HG02981 (cell line): ENCODE measurements around the gene ZNF423.
"Not testable (repeated sequence)": the region's sequence is repeated elsewhere in the genome, so short reads cannot be mapped to it uniquely, and the experiment has no call there.

Source experiments
- ATAC-seq: cut with Tn5 transposase; IDR thresholded peaks from one replicate; pipeline ENCODE4 v1.9.1; 2021; ENCODE audit warnings: mild to moderate bottlenecking, moderate library complexity; ENCODE audit not compliant: unreplicated experiment

ZNF423 gene

DNA sequence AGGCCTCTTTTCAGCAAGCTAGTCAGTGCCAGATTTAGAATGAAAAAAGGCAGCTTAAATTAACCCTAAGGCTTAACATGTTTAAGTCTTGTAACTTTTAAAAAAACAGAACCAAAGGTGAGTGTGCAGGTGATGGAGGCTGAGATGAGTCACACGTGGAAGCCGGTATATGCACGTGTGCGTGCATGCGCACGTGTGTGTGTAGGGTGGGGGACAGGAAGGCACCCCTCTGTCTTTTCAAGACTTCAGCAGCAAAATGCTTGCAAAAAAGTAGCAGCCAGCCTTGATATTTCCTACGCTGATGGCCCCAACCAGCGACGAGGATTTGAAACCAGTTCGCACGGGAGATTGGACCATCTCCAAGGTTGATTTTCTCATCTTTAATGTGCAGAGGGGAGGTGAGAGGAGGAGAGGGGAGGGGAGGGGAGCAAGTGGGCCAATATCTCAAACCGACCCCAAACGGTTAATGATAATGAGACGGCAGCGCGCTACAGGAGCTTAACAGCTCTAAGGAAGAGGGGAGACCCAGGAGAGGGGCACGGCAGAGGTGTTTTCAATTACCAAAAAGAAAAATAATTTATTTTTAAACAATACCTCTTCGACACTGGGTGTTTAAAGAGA lies 154.7 kb downstream of the ZNF423 start:
- ATAC-seq: no peak

DNA sequence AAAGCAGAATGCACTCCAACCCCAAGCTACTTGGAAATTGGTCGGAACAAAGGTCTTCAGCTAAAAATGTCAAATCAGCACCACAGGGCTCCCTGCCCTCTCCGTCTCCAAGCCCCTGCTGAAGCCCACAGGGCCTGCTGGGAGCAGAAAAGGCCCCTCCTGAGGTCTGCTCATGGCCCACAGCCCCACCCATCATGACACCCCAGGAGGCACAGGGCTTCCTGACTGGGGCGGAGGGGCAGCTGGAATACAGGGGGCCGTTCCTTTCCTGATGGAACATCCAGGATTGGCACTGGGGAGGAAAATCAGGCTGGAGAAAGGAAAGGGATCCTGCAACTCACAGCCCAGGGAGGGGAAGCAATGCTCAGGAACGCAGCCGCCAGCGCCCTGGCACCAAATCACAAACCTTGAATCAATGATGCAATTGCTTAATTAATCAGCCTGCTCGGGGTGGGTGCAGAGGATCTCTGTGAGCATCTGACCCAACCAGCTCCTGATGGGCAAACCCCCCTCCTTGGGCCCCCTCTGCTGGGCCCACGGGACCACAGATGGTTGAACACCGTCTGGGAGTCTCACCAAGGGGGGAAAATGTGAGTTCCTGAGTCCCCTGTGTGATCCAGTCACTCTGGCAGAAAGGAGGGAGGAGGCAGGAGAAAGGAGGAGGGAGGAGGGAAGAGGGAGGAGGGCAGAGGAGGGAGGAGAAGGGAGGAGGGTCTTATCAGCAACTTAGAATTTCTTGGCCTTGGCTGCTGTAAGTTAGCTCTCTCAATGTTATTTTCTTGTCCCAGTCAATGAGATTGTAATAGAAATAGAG lies 155.5 kb downstream of the ZNF423 start:
- no peak for ATAC-seq

DNA sequence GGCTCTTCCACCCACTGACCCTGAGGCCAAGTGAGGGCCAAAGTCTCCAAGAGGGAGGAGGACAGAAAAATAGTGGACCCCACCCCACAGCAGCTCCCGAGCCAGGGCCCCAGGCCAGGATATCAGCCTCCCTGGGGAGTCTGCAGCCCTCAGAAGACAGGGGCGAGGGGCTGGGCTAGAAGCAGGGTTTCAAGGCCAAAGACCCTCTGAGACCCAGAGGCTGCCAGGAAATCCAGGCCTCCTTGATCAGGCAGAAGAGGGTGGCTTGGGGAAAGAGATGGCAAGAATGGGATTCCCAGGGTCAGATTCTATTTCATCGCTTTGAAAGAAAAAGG lies 156.1 kb downstream of the ZNF423 start:
- ATAC-seq: no peak

DNA sequence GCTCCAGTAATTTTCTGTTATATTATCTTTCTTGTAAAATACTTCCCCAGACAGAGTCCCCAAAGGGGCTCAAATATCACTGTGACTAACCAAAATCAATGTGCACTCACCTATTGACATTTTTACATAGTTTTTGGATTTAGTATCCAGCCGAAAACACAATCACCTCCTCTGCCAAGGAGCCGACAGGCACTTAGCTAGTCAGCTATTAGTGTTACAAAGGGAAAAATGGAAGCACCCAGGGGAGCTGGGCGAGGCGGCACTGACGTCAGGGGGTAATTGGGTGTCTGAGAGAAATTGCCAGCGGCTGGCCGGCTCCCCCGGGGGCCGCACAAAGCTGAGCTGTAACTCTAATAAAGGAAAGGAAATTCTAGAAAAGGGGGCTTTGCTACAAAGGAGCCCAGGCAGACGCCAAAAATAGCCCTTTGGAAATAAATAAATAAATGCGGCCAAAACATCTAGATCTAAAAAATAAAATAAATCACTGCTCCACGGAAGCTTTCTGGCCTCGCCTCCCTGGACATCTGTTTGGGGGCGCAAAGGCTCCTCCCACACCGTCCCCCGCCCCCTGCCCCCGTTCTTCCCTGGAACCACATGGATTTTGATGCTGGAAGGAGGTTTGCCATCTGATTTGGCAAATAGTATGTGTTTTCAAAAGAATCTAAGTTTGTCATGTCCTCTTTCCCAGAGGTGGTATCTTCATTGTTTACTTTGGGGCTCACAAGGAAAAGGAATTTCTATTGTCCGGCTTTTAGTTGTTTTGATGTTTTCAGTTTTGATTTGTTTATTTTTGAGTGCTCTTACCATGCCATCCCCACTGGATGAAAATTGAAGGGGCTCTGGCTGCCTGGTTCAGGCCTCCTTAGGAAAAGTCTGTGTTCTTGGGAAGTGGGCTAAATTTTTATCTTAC lies 156.7 kb downstream of the ZNF423 start:
- no peak for ATAC-seq

- ATAC-seq: no peak
Observed at GRCh38 chr16:49698453-49698815, 157.5 kb downstream of the ZNF423 start.

DNA sequence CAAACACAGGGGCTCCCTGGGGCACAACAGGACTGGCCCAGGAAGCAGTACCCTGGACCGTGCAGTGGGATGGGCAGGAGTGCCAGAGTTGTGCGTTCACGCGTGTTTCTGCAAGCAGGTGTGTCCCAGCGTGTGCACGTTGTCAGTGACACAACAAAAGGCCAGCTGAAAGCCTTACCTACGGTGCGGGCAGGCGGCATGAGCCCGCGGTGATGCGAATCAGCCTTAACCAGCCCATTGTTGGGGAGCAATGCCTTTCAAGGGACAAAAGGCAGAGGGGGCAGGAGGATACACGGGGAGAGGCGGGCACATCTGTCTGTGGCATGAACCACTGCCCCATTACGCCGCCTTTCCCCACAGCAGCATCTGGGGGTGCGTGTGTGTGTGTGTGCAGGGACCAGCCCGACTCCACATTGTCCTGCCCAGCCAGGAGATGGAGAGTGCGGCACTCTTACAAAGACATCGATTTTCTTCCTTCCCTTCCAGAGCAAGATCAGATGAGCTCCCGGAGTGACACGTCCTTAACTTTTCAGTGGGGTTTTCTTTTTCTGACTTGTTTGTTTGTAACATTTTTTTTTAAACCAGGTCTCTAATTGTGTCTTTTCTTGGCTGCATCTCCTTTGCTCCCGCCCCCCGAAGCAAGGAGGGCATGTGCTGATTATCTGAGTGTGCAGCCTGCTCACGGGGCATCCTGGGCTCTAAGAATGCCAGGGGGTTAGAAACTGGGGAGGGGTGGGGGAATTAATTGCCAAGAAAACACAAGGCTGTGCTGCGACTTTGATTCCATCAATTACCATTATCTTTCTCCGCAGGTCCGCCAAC lies 158.1 kb downstream of the ZNF423 start:
- no peak for ATAC-seq

DNA sequence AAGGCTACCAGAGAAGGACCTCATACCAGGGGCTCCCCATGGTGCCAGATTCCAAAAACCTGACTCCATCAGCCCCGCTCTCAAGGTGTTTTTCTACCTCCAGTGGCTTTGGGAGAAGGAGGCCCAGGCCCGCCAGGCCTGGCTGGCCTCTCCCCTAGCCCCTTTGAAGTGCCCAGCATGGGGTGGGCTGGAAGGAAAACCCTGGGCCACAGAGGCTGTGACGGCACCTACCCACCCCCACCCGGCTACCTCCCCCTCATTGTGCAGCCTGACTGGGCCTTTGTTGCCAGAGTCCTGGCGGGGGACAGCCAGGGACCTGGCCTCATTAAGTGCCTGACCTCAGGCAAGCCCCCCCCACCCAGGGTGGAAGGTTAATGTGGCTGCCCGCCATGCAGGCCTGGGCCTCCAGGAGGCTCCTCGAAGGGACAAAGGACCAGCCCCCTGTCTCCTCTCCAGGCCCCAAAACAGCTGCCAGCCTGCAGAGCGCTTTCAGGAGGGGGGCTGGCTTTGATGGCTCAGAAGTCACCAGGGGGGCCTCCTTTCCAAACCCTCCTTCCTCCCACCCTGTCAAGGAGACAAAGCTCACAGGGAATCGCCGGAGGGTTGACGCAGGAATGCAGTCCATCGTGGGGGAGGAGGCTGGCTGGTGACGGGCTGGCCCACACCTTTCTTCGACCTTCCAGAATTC lies 159.4 kb downstream of the ZNF423 start:
- no peak for ATAC-seq

DNA sequence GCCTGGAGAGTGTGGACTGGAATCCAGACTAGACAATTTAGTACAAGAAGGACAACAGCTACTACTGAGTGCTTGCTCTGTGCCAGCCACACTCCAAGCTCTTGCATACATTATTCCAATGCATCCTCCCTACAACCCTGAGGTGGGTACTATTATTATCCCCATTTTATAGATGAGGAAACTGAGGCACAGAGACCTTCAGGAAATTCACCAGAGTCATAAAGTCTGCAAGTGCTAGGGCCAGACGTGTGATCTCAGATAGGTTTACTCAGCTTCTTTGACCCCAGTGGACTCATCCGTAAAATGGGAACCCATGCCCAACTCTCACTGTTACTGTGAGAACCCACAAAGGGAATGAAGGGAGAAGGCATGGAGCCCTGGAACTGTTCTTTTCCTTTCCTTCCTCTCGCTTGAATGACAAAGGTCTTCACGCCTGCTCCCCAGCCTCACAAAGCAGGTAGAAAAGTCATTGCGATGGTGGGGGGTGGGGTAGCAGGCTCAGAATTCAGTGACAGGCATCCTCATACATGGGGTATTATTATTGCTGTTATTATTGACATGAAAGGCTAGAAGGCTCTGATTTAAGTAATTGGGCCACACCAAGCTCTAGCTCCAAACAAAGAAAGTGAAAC lies 160.0 kb downstream of the ZNF423 start:
- ATAC-seq: no peak

GRCh38 chr16:49693445-49693844 lies 162.5 kb downstream of the ZNF423 start:
- no peak for ATAC-seq

GRCh38 chr16:49690778-49691177 lies 165.1 kb downstream of the ZNF423 start:
- ATAC-seq: no peak

GRCh38 chr16:49688036-49688697 lies 167.7 kb downstream of the ZNF423 start:
- no peak for ATAC-seq

DNA sequence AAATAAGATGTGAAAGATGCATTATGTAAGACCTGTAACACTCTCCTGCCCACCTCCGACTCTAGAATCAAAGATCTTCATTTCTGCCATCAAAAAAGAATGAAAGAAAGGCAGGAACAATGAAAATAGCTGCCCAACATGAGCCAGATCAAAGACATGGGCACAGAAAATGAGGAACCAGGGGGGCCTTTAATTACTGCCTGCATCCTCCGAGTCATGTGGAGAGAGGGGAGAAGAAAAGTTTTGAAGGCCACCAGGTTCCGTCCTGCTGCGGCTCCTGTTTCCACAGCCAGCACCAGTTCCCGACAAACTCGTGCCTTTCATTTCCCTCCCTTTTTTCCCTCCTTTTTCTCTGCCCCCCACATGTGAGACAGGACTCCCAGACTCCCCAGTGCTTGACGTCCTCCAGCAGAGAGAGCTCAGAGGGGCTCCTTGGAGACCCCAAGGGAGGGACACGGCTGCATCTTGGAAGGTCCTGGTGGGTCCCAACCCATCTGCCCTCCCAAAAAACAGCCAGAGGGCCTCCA lies 168.4 kb downstream of the ZNF423 start:
- no peak for ATAC-seq

- ATAC-seq: no peak
Observed at GRCh38 chr16:49684696-49685095, 171.2 kb downstream of the ZNF423 start.

DNA sequence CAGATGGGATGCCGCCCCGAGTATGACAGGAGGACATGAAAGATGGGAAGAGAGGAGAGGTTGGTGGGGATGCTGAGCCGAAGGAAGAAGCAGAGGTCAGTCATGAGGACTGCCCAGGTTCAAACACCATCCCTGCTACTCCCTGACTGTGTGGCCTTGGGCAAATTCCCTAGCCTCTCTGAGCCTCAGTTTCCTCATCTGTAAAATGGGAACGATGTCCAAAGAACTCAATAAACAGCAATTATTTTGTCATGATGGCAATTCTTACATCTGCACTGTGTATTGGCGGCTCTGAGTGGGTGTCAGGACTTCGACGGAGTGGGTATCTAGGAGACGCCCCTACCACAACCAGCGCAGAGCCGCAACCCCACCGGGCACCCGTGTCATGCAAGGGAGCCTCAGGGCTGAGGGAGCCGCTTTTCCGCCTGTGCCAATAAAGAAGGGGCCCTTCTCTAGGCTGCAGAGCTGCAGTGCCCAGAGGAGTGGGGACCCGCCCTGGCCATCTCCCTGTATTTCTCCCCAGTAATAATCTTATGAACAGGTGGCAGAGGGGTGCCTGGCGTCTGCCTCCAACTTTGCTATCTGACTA lies 173.2 kb downstream of the ZNF423 start:
- no peak for ATAC-seq

DNA sequence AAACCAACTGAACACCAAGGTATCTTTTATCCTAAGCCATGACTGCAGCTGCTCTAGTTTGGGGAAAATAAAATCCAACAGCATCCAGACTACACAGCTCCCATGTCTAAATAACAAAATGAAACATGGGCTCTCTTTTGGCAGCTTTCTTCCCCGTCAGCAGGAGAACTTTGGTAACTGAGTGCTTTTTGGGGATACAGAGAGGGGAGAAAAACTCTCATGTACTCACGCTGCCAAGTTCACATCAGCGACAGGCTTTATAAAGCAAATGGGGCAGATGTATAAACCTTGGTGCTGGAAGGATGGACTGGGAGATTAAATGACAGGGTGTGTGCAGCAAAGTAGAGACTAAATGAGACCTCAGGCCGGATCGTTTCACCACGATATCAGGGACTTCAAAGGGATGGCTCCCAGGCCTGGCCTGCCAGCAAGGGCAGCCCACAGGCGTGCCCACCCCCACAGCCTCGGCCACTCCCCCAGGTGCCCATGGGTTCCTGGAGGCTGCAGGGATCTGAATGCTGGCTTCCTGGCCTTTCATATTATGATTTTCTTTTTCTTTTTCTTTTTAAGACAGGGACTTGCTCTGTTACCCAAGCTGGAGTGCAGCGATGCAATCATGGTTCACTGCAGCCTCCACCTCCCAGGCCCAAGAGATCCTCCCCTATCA lies 174.6 kb downstream of the ZNF423 start:
- ATAC-seq: no peak

GRCh38 chr16:49679095-49679494 lies 176.8 kb downstream of the ZNF423 start:
- ATAC-seq: no peak

DNA sequence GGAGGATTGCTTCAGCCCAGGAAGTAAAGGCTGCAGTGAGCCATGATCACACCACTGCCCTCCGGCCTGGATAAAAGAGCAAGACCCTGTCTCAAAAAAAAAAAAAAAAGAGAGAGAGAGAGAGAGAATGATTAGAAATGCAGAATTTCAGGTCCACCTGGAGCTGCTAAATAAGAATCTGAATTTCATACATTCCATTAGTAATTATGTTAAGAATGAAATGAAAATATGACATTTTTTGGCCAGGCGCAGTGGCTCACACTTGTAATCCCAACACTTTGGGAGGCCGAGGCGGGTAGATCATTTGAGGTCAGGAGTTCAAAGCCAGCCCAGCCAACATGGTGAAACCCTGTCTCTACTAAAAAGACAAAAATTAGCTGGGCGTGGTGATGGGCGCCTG lies 178.3 kb downstream of the ZNF423 start:
- not testable (repeated sequence) for ATAC-seq

DNA sequence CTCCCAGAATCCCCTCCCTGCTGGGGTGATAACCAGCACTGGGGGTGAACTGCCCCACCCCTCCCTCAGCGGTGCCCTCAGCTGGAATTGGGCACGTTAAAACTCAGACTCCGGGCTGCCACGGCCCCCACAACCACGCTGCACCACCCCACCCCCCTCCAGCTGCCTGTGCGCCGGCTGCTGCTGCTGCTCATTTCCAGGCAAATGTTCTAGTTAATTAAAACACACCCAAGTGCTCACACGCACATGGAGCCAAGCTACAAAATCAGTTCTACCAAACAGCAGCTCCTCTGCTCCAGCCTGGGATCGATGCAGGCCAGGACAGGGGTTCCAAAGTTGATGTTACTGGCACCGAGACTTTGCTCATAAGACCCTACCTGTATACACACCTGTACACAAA lies 180.5 kb downstream of the ZNF423 start:
- ATAC-seq: no peak
